Endothelial cell of umbilical vein (primary cell): Measurements from ENCODE around the gene MYO7B. TPM values are rescaled to one million over a fixed set of nuclear protein-coding genes. Genes with fewer than 3 reads are reported as not detected.

Source experiments
- BruUV-seq: library from RNA; stranded (reverse); fragments of 400-500 nt; replicated peaks from 2 replicates; lab custom pipeline; 2021; lab: Mats Ljungman, UMichigan
- CTCF ChIA-PET: fragments of 300-600, 350-600 bp; sonication (Branson Sonifier 250); formaldehyde crosslinking; loops from one replicate; lab custom pipeline; 2021; ENCODE audit warnings: antibody characterized with exemption, inconsistent platforms; lab: Charles Lee
- POLR2A ChIA-PET: fragments of 300-600, 350-600 bp; sonication (Branson Sonifier 250); formaldehyde crosslinking; loops from one replicate; lab custom pipeline; 2021; ENCODE audit warnings: antibody characterized with exemption, inconsistent platforms; lab: Charles Lee
- DNase-seq: peaks from one replicate; pipeline ENCODE4 v3.0.0-alpha.2; 2011; ENCODE audit warnings: low read depth, low spot score
- FAIRE-seq: peaks from 2 replicates; lab custom pipeline; 2011; peaks lifted over from hg19 to GRCh38; lab: Jason Lieb, UNC
- H2AFZ ChIP-seq: 2 replicates; pipeline ENCODE4 v1.6.0; 2012; ENCODE audit warnings: low read depth, low read length, control low read depth, inconsistent platforms
- H3K27ac ChIP-seq: 2 replicates; pipeline ENCODE4 v1.5.1; 2011; ENCODE audit warnings: low read depth, mild to moderate bottlenecking, control low read depth, low read length, moderate library complexity; ENCODE audit not compliant: insufficient read depth
- H3K27me3 ChIP-seq, 2 experiments: 2 replicates each; pipeline versions ENCODE4 v1.6.0 to v1.6.1; 2011; ENCODE audit warnings: low read length in 2 of 2, mixed read lengths in 1 of 2; ENCODE audit not compliant: control insufficient read depth in 2 of 2, insufficient read depth in 2 of 2
- H3K36me3 ChIP-seq, 2 experiments: 2 replicates in 1 of 2; 3 replicates in 1 of 2; pipeline ENCODE4 v1.5.1; 2011; ENCODE audit warnings: low read length in 2 of 2, mild to moderate bottlenecking in 1 of 2, moderate library complexity in 1 of 2; ENCODE audit not compliant: control insufficient read depth in 2 of 2, insufficient read depth in 2 of 2; ENCODE audit errors: extremely low read depth in 1 of 2
- H3K4me1 ChIP-seq: 3 replicates; pipeline ENCODE4 v1.5.1; 2011; ENCODE audit warnings: mild to moderate bottlenecking, low read length; ENCODE audit not compliant: control insufficient read depth, insufficient read depth; ENCODE audit errors: extremely low read depth
- H3K4me2 ChIP-seq: 2 replicates; pipeline ENCODE4 v1.6.1; 2011; ENCODE audit warnings: low read length, control low read depth, mixed read lengths; ENCODE audit not compliant: insufficient read depth
- H3K4me3 ChIP-seq, 3 experiments: fragments of 200-600 bp in 1 of 3; sonication (generic), shearing (Covaris generic) in 1 of 3; replicated peaks in 1 of 3; 2 replicates each; pipeline ENCODE4 v1.5.1; 2011 to 2016; ENCODE audit warnings: control low read depth in 3 of 3, low read length in 3 of 3, mild to moderate bottlenecking in 2 of 3, inconsistent platforms in 1 of 3, low read depth in 1 of 3, moderate library complexity in 1 of 3; ENCODE audit not compliant: insufficient read depth in 1 of 3
- H3K79me2 ChIP-seq: 2 replicates; pipeline ENCODE4 v1.6.0; 2012; ENCODE audit warnings: low read length, inconsistent platforms; ENCODE audit not compliant: control insufficient read depth, insufficient read depth
- H3K9ac ChIP-seq: replicated peaks from 2 replicates; pipeline ENCODE3; 2011; ENCODE audit warnings: low read length, control low read depth; ENCODE audit not compliant: insufficient read depth; ENCODE audit errors: extremely low read depth
- H3K9me1 ChIP-seq: replicated peaks from 3 replicates; pipeline ENCODE4 v1.6.0; 2011; ENCODE audit warnings: mild to moderate bottlenecking, low read length; ENCODE audit not compliant: control insufficient read depth, insufficient read depth; ENCODE audit errors: extremely low read depth
- H3K9me3 ChIP-seq: replicated peaks from 2 replicates; pipeline ENCODE4 v1.5.1; 2012; ENCODE audit warnings: low read length, inconsistent platforms; ENCODE audit not compliant: control insufficient read depth, insufficient read depth
- H4K20me1 ChIP-seq: replicated peaks from 2 replicates; pipeline ENCODE3; 2011; ENCODE audit warnings: mild to moderate bottlenecking, low read length; ENCODE audit not compliant: control insufficient read depth, insufficient read depth; ENCODE audit errors: extremely low read depth
- EZH2 ChIP-seq: IDR thresholded peaks from 2 replicates; pipeline ENCODE4 v1.6.1; 2012; ENCODE audit warnings: borderline replicate concordance, low read depth, mild to moderate bottlenecking, moderate library complexity, low read length, inconsistent platforms; ENCODE audit not compliant: severe bottlenecking
- FOS ChIP-seq: IDR thresholded peaks from 2 replicates; pipeline ENCODE4 v1.6.1; 2011; ENCODE audit warnings: mild to moderate bottlenecking, low read length, moderate library complexity, borderline replicate concordance; ENCODE audit not compliant: insufficient read depth
- MAX ChIP-seq: IDR thresholded peaks from 2 replicates; pipeline ENCODE4 v1.6.1; 2011; ENCODE audit not compliant: insufficient read depth, insufficient read length
- MYC ChIP-seq: IDR thresholded peaks from one replicate; pipeline ENCODE4 v1.6.1; 2011; ENCODE audit warnings: mild to moderate bottlenecking, low read depth, low read length
- POLR2AphosphoS5 ChIP-seq: IDR thresholded peaks from 2 replicates; pipeline ENCODE4 v1.6.1; 2012; ENCODE audit warnings: low read depth, mild to moderate bottlenecking, control low read depth, low read length, moderate library complexity; ENCODE audit not compliant: insufficient read depth
- dilution Hi-C: fragments of 300-500 bp; cut with MboI; formaldehyde crosslinking; loops from one replicate; pipeline ENCODE4 v1.15.0; 2019; ENCODE audit warnings: low sequenced_read_pairs; ENCODE audit not compliant: extremely low pct_ligation_motif_present
- intact Hi-C: fragments of 100-400 bp; cut with micrococcal nuclease; formaldehyde crosslinking; loops from one replicate; pipeline ENCODE4 v1.10.0; 2022
- polyA plus RNA-seq, 4 experiments: library from polyadenylated mRNA; depleted of rRNA in 3 of 4; stranded (reverse) in 3 of 4; unstranded in 1 of 4; fragments of >200 nt; gene quantifications; 2 replicates each; pipeline versions ENCODE4 v1.2.1 to v1.2.3, GENCODE V29; 2011 to 2012; ENCODE audit warnings: missing spikeins in 1 of 4
- total RNA-seq: library from RNA; stranded (reverse); gene quantifications from 2 replicates; pipeline ENCODE4 v1.2.3, GENCODE V29; 2021
- TF ChIP-seq, protein P1 (sequence below), 2 donors: IDR thresholded peaks; 1 replicate in 1 of 2; 2 replicates in 1 of 2; pipeline ENCODE4 v1.5.1; 2011; ENCODE audit warnings: low read length in 2 of 2, mild to moderate bottlenecking in 2 of 2, moderate library complexity in 2 of 2, control low read depth in 1 of 2, inconsistent platforms in 1 of 2, low read depth in 1 of 2; ENCODE audit not compliant: insufficient read depth in 1 of 2; ENCODE audit errors: extremely low read depth in 1 of 2

Gene MYO7B
- total and polyA plus RNA-seq, 2 donors (not counting 3 experiments of a cell fraction or from before 2014, with no cell fraction given), result 0.17 TPM; not detected in 1

DNA sequence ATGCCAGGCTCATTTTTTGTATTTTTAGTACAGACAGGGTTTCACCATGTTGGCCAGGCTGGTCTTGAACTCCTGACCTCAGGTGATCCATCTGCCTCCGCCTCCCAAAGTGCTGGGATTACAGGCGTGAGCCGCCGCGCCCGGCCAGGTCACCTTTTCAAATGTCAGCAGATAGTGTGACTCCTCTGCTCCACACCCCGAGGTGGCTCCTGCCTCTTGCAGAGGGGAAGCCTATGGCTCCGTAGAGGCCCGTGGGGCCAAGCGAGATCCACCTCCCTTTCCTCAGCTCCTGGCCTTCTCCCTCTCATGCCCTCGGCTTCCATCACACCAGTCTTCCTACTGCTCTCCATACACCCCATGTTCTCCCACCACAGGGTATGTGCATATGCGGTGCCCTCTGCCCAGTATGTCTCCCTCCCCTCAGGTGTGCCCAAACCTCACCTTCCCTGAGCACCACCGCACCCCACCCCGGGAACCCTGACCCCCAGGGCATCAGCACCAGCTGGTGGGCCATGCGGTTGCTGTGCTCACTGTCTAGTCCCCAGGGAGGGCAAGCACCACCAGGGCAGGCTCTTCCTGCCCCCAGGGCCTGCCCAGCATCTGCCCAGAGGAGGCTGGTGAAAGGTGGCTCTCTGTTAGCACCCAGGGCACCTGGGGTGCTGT, 121.2 kb downstream of the MYO7B start:
- H3K79me2 ChIP-seq, result no peaks in the 10 kb centered on the region
- H3K27me3 ChIP-seq, result no peaks in the 10 kb centered on the region
- H4K20me1 ChIP-seq, result no peaks in the 10 kb centered on the region
- H3K4me2 ChIP-seq, result no peak overlapping the region
- CTCF ChIA-PET, result interaction anchor here (12.1 kb wide), 1 partner anchor 64 kb away, joined by 424 read pairs; no protein-coding TSS in a partner anchor
- intact Hi-C loops (no loop called here), dilution Hi-C loops (no loop called here)
- POLR2A ChIA-PET, result no interaction called here
- DNase-seq, result no peak
- H2AFZ ChIP-seq, result no peak overlapping the region
- TF ChIP-seq, protein P1, sequence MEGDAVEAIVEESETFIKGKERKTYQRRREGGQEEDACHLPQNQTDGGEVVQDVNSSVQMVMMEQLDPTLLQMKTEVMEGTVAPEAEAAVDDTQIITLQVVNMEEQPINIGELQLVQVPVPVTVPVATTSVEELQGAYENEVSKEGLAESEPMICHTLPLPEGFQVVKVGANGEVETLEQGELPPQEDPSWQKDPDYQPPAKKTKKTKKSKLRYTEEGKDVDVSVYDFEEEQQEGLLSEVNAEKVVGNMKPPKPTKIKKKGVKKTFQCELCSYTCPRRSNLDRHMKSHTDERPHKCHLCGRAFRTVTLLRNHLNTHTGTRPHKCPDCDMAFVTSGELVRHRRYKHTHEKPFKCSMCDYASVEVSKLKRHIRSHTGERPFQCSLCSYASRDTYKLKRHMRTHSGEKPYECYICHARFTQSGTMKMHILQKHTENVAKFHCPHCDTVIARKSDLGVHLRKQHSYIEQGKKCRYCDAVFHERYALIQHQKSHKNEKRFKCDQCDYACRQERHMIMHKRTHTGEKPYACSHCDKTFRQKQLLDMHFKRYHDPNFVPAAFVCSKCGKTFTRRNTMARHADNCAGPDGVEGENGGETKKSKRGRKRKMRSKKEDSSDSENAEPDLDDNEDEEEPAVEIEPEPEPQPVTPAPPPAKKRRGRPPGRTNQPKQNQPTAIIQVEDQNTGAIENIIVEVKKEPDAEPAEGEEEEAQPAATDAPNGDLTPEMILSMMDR (IDR thresholded peaks at IDR 0.05; ENCODE audit: extremely low read depth in 1 of 2, insufficient read depth in 1 of 2, low read depth in 1 of 2, low read length in 2 of 2), result no peak
- no peak for TF ChIP-seq POLR2AphosphoS5
- H3K27ac ChIP-seq, result no peak overlapping the region
- H3K9ac ChIP-seq, result no peak overlapping the region
- H3K9me1 ChIP-seq, result no peaks in the 10 kb centered on the region
- BruUV-seq, result no TSS peak
- no peaks in the 10 kb centered on the region for H3K9me3 ChIP-seq
- peaks cover 28% of the 10 kb centered on the region for H3K4me1 ChIP-seq
- H3K4me3 ChIP-seq, result no peak overlapping the region
- H3K36me3 ChIP-seq, result peaks cover 0 to 9% of the 10 kb centered on the region in 2 experiments
- no peak for FAIRE-seq

DNA sequence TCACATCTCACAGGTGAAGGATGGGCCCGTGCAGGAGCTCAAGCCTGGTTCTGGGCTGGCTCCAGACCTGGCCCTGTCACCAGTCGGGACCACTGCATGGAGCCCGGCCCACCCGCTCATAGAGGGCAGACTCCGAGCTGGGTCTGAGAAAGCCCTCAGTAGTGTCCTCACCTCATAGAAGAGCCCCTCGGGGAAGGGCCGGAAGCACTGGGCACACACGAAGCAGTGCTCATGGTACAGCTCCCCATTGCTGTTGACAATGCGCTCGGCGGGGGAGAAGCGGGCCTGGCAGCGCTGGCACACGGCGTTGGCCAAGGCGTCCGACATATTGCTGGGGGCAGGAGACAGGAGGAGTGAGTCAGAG, 121.7 kb downstream of the MYO7B start:
- ChIA-PET CTCF (interaction anchor here (12.1 kb wide), 1 partner anchor 65 kb away, joined by 424 read pairs; no protein-coding TSS in a partner anchor), POLR2A (no interaction called here)
- no peak overlapping the region for H3K27ac ChIP-seq
- TF ChIP-seq MYC (no peak), MAX (no peak), EZH2 (no peak), FOS (no peak)
- no peaks in the 10 kb centered on the region for H3K9me3 ChIP-seq
- dilution Hi-C loops (no loop called here), intact Hi-C loops (no loop called here)
- H3K9me1 ChIP-seq, result no peaks in the 10 kb centered on the region
- H3K27me3 ChIP-seq, result no peaks in the 10 kb centered on the region
- no peak for DNase-seq
- no peak overlapping the region for H2AFZ ChIP-seq
- peaks cover 0 to 9% of the 10 kb centered on the region in 2 experiments for H3K36me3 ChIP-seq
- H3K79me2 ChIP-seq, result no peaks in the 10 kb centered on the region
- no peaks in the 10 kb centered on the region for H4K20me1 ChIP-seq
- FAIRE-seq, result no peak
- no peak overlapping the region for H3K9ac ChIP-seq
- peaks cover 33% of the 10 kb centered on the region for H3K4me1 ChIP-seq
- no peak overlapping the region for H3K4me3 ChIP-seq
- BruUV-seq, result no TSS peak
- no peak overlapping the region for H3K4me2 ChIP-seq
